GM21723 (cell line): ENCODE data around the gene PARVB.
"Not testable (repeated sequence)": the region's sequence is repeated elsewhere in the genome, so short reads cannot be mapped to it uniquely, and the experiment has no call there.

Source experiments
- ATAC-seq: cut with Tn5 transposase; IDR thresholded peaks from one replicate; pipeline ENCODE4 v1.9.1; 2021; ENCODE audit warnings: mild to moderate bottlenecking, moderate library complexity; ENCODE audit not compliant: unreplicated experiment

Gene PARVB

GRCh38 chr22:44102121-44102520 lies 78.0 kb downstream of the PARVB start:
- ATAC-seq, result no peak

- ATAC-seq, result no peak
Observed at GRCh38 chr22:44102856-44103255, 78.8 kb downstream of the PARVB start.

- no peak for ATAC-seq
Observed at GRCh38 chr22:44103735-44104480, 79.8 kb downstream of the PARVB start.

- ATAC-seq, result no peak
Observed at GRCh38 chr22:44107340-44107739, 83.2 kb downstream of the PARVB start.

- ATAC-seq, result no peak
Observed at GRCh38 chr22:44108076-44108475, 84.0 kb downstream of the PARVB start.

GRCh38 chr22:44108806-44109385 lies 84.8 kb downstream of the PARVB start:
- no peak for ATAC-seq

GRCh38 chr22:44109416-44109815 lies 85.3 kb downstream of the PARVB start:
- no peak for ATAC-seq

GRCh38 chr22:44110656-44111055 lies 86.6 kb downstream of the PARVB start:
- ATAC-seq, result not testable (repeated sequence)

- ATAC-seq, result no peak
Observed at GRCh38 chr22:44111562-44112155, 87.6 kb downstream of the PARVB start.

GRCh38 chr22:44112191-44112590 lies 88.1 kb downstream of the PARVB start:
- ATAC-seq, result no peak

GRCh38 chr22:44116331-44116730 lies 92.2 kb downstream of the PARVB start:
- no peak for ATAC-seq

- ATAC-seq, result no peak
Observed at GRCh38 chr22:44116755-44117684, 92.9 kb downstream of the PARVB start.

- no peak for ATAC-seq
Observed at GRCh38 chr22:44117746-44118145, 93.6 kb downstream of the PARVB start.

- no peak for ATAC-seq
Observed at GRCh38 chr22:44118645-44119315, 94.7 kb downstream of the PARVB start.

- ATAC-seq, result no peak
Observed at GRCh38 chr22:44119669-44120313, 95.7 kb downstream of the PARVB start.

GRCh38 chr22:44120314-44120704 lies 96.2 kb downstream of the PARVB start:
- ATAC-seq, result no peak

- no peak for ATAC-seq
Observed at GRCh38 chr22:44125421-44125820, 101.3 kb downstream of the PARVB start.

GRCh38 chr22:44126807-44127206 lies 102.7 kb downstream of the PARVB start:
- ATAC-seq, result no peak

GRCh38 chr22:44127356-44127755 lies 103.3 kb downstream of the PARVB start:
- ATAC-seq, result no peak

GRCh38 chr22:44128958-44129618 lies 105.0 kb downstream of the PARVB start:
- ATAC-seq, result no peak
